SK-N-SH (cell line): ENCODE results near the gene ATP6V0E1.

ENCODE experiments used
- EZH2phosphoT487 ChIP-seq: fragments of 200-600 bp; sonication (generic); IDR thresholded peaks from 2 replicates; pipeline ENCODE4 v1.6.1; 2017; ENCODE audit warnings: low read depth, mixed run types, mild to moderate bottlenecking, antibody characterized with exemption, moderate library complexity, borderline replicate concordance
- JUND ChIP-seq: IDR thresholded peaks from 2 replicates; pipeline ENCODE4 v1.4.0; 2012
- RAD21 ChIP-seq: IDR thresholded peaks from 2 replicates; pipeline ENCODE4 v1.6.1; 2012; ENCODE audit warnings: mild to moderate bottlenecking, low read length
- RCOR1 ChIP-seq: fragments of 150-350 bp; IDR thresholded peaks from 2 replicates; pipeline ENCODE4 v1.6.1; 2017; ENCODE audit warnings: antibody characterized with exemption, low read length
- TEAD4 ChIP-seq: IDR thresholded peaks from 2 replicates; pipeline ENCODE4 v1.4.0; 2012; ENCODE audit warnings: mild to moderate bottlenecking, borderline replicate concordance; ENCODE audit not compliant: insufficient read depth
- YY1 ChIP-seq: IDR thresholded peaks from 2 replicates; pipeline ENCODE4 v1.4.0; 2012; ENCODE audit warnings: low read depth, mild to moderate bottlenecking
- TF ChIP-seq, protein P1 (sequence below): fragments of 200-600 bp; sonication (generic); IDR thresholded peaks from 2 replicates; pipeline ENCODE4 v1.6.1; 2017; ENCODE audit warnings: antibody characterized with exemption, mild to moderate bottlenecking, moderate library complexity
- TF ChIP-seq, protein P2 (sequence below): IDR thresholded peaks from 2 replicates; pipeline ENCODE4 v1.6.1; 2012; ENCODE audit warnings: mild to moderate bottlenecking, low read depth, low read length, moderate library complexity

DNA sequence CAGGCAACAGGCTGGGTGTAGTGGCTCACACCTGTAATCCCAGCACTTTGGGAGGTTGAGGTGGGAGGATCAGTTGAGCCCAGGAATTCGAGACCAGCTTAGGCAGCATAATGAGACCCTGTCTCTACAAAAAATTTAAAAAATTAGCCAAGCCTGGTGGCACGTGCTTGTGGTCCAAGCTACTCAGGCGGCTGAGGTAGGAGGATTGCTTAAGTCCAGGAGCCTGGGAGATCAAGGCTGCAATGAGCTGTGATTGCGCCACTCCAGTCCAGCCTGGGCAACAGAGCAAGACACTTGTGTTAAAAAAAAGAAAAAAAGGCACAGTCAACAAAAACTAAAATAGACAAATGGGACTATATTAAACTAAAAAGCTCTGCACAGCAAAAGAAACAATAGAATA is 29.3 kb downstream of the ATP6V0E1 start:
- TF ChIP-seq, protein P1, sequence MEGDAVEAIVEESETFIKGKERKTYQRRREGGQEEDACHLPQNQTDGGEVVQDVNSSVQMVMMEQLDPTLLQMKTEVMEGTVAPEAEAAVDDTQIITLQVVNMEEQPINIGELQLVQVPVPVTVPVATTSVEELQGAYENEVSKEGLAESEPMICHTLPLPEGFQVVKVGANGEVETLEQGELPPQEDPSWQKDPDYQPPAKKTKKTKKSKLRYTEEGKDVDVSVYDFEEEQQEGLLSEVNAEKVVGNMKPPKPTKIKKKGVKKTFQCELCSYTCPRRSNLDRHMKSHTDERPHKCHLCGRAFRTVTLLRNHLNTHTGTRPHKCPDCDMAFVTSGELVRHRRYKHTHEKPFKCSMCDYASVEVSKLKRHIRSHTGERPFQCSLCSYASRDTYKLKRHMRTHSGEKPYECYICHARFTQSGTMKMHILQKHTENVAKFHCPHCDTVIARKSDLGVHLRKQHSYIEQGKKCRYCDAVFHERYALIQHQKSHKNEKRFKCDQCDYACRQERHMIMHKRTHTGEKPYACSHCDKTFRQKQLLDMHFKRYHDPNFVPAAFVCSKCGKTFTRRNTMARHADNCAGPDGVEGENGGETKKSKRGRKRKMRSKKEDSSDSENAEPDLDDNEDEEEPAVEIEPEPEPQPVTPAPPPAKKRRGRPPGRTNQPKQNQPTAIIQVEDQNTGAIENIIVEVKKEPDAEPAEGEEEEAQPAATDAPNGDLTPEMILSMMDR: no peak
- TF ChIP-seq JUND: no peak
- no peak for TF ChIP-seq RCOR1
- TF ChIP-seq EZH2phosphoT487: no peak
- no peak for TF ChIP-seq YY1
- no peak for TF ChIP-seq RAD21
- TF ChIP-seq, protein P2, sequence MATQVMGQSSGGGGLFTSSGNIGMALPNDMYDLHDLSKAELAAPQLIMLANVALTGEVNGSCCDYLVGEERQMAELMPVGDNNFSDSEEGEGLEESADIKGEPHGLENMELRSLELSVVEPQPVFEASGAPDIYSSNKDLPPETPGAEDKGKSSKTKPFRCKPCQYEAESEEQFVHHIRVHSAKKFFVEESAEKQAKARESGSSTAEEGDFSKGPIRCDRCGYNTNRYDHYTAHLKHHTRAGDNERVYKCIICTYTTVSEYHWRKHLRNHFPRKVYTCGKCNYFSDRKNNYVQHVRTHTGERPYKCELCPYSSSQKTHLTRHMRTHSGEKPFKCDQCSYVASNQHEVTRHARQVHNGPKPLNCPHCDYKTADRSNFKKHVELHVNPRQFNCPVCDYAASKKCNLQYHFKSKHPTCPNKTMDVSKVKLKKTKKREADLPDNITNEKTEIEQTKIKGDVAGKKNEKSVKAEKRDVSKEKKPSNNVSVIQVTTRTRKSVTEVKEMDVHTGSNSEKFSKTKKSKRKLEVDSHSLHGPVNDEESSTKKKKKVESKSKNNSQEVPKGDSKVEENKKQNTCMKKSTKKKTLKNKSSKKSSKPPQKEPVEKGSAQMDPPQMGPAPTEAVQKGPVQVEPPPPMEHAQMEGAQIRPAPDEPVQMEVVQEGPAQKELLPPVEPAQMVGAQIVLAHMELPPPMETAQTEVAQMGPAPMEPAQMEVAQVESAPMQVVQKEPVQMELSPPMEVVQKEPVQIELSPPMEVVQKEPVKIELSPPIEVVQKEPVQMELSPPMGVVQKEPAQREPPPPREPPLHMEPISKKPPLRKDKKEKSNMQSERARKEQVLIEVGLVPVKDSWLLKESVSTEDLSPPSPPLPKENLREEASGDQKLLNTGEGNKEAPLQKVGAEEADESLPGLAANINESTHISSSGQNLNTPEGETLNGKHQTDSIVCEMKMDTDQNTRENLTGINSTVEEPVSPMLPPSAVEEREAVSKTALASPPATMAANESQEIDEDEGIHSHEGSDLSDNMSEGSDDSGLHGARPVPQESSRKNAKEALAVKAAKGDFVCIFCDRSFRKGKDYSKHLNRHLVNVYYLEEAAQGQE: no peak
- TF ChIP-seq TEAD4: no peak
